ENCODE results near the gene EEPD1. TPM values are rescaled to one million over a fixed set of nuclear protein-coding genes. Genes with fewer than 3 reads are reported as not detected.
"Not testable (repeated sequence)": the region's sequence is repeated elsewhere in the genome, so short reads cannot be mapped to it uniquely, and the experiment has no call there.

EEPD1 gene
- 0.59 and 0.64 TPM in 2 replicates for total RNA-seq

GRCh38 chr7:36152756-36153570 is at the start of gene EEPD1:
Gene EEPD1, plus strand, starts transcription at chr7:36153254. Its CDS starts 1,071 bp downstream, at chr7:36154325.
- H3K36me3 Mint-ChIP-seq (ENCODE audit: low read depth) = no peaks in the 10 kb centered on the region
- no peaks in the 10 kb centered on the region for H3K9me3 Mint-ChIP-seq
- intact Hi-C loops (cut with micrococcal nuclease) = loop anchor here (1.0 to 10.0 kb wide), 9 partner anchors 135 to 1294 kb away; partner anchors contain the start of genes DPY19L1, ELMO1, HERPUD2 and SEPTIN7
- peak; percentile 100 for DNase-seq
- ChIA-PET CTCF (no interaction called here), POLR2A (no interaction called here)
- peak; percentile 92 for ATAC-seq (ENCODE audit: low read depth)
- no peak within 1 kb of the TSS for H3K27ac Mint-ChIP-seq
- TF ChIP-seq CTCF (IDR thresholded peaks at IDR 0.05) = no peak
- peaks cover 3% of the 10 kb centered on the region for H3K27me3 Mint-ChIP-seq
- peaks cover 11% of the 10 kb centered on the region for H3K4me1 Mint-ChIP-seq
- peak within 1 kb of the TSS; percentile 80 for H3K4me3 Mint-ChIP-seq

- DNase-seq (no peak), ATAC-seq (ENCODE audit: low read depth) (no peak)
- POLR2A ChIA-PET = no interaction called here
- Mint-ChIP-seq H3K27me3 (peaks cover 3% of the 10 kb centered on the region), H3K9me3 (peaks cover 8% of the 10 kb centered on the region), H3K27ac (no peak overlapping the region), H3K4me3 (no peak overlapping the region), H3K4me1 (no peaks in the 10 kb centered on the region), H3K36me3 (ENCODE audit: low read depth) (no peaks in the 10 kb centered on the region)
- CTCF ChIA-PET = no interaction called here
- intact Hi-C loops (cut with micrococcal nuclease) = no loop called here
- TF ChIP-seq CTCF (IDR thresholded peaks at IDR 0.05) = no peak
Measured at GRCh38 chr7:36103837-36104561, 49.1 kb upstream of the EEPD1 start.

- H3K4me3 Mint-ChIP-seq; DNase-seq; intact Hi-C loops (cut with micrococcal nuclease); H3K9me3 Mint-ChIP-seq; CTCF ChIA-PET; H3K27ac Mint-ChIP-seq; H3K36me3 Mint-ChIP-seq (ENCODE audit: low read depth); H3K27me3 Mint-ChIP-seq; H3K4me1 Mint-ChIP-seq; ATAC-seq (ENCODE audit: low read depth); POLR2A ChIA-PET: not testable (repeated sequence)
Measured at GRCh38 chr7:36106972-36107908, 45.8 kb upstream of the EEPD1 start.

GRCh38 chr7:36107926-36108631 is 45.0 kb upstream of the EEPD1 start:
- intact Hi-C loops (cut with micrococcal nuclease) = no loop called here
- ATAC-seq (ENCODE audit: low read depth) = no peak

More at GRCh38 chr7:36107926-36108631, 45.0 kb upstream of the EEPD1 start:
- POLR2A ChIA-PET = no interaction called here
- Mint-ChIP-seq H3K27me3 (no peaks in the 10 kb centered on the region), H3K4me3 (no peak overlapping the region), H3K27ac (no peak overlapping the region), H3K36me3 (ENCODE audit: low read depth) (no peaks in the 10 kb centered on the region), H3K9me3 (no peaks in the 10 kb centered on the region), H3K4me1 (no peaks in the 10 kb centered on the region)
- DNase-seq = no peak
- TF ChIP-seq CTCF (IDR thresholded peaks at IDR 0.05) = no peak
- CTCF ChIA-PET = no interaction called here
